OCI-LY1 (cell line): ENCODE data around the gene THEM5.

Experiments used
- CTCF ChIP-seq: fragments of 200-600 bp; sonication (generic), shearing (Covaris generic); IDR thresholded peaks from 2 replicates; pipeline ENCODE4 v1.5.1; 2017; ENCODE audit warnings: mild to moderate bottlenecking, antibody characterized with exemption, low read length, moderate library complexity, mixed read lengths
- EZH2 ChIP-seq: fragments of 200-600 bp; sonication (generic), shearing (Covaris generic); IDR thresholded peaks from 2 replicates; pipeline ENCODE4 v1.8.0; 2017; ENCODE audit warnings: borderline replicate concordance, mixed run types, mild to moderate bottlenecking, antibody characterized with exemption, low read length, moderate library complexity, mixed read lengths

- TF ChIP-seq EZH2 = no peak
- no peak for TF ChIP-seq CTCF
Observed at GRCh38 chr1:151814426-151814825, 39.1 kb downstream of the THEM5 start.
